ENCODE results near the gene GPR158. TPM values are rescaled to one million over a fixed set of nuclear protein-coding genes. Genes with fewer than 3 reads are reported as not detected.

Gene GPR158
- total RNA-seq, 2 donors from 2014 or later = 0.09 to 0.29 TPM

- Histone ChIP-seq H3K4me1 (ENCODE audit: control insufficient read depth, insufficient read depth, low read length) (peaks cover 8% of the 10 kb centered on the region), H3K9ac (ENCODE audit: extremely low read depth, low read length, poor library complexity, severe bottlenecking) (no peak overlapping the region), H3K4me3 (ENCODE audit: low read length) (no peak overlapping the region), H3K36me3 (ENCODE audit: control insufficient read depth, insufficient read depth, low read length) (no peaks in the 10 kb centered on the region), H3K9me3 (ENCODE audit: control insufficient read depth, low read length) (no peaks in the 10 kb centered on the region), H3K27ac (ENCODE audit: low read depth, low read length) (no peak overlapping the region), H3K27me3 (ENCODE audit: control insufficient read depth, insufficient read depth, low read length, poor library complexity, severe bottlenecking) (no peaks in the 10 kb centered on the region)
- H3K27me3 Mint-ChIP-seq (ENCODE audit: insufficient read depth) = no peaks in the 10 kb centered on the region
- no peak for DNase-seq
- no peaks in the 10 kb centered on the region for H3K36me3 Mint-ChIP-seq (ENCODE audit: low read depth)
- H3K4me1 Mint-ChIP-seq = peaks cover 24% of the 10 kb centered on the region
- H3K27ac Mint-ChIP-seq = no peak overlapping the region
- WGBS, 2 experiments (ENCODE audit: insufficient coverage in 1 of 2, insufficient read length in 1 of 2) = 86% methylated on average over 3 of the region's 3 CpGs; no CpG with 5 or more reads in 1 of the 2 experiments
- H3K9me3 Mint-ChIP-seq = no peaks in the 10 kb centered on the region
- no peak for TF ChIP-seq CTCF (conservative IDR thresholded peaks at IDR 0.05)
- H3K4me3 Mint-ChIP-seq = no peak overlapping the region
These were observed 329.5 kb downstream of the GPR158 start for GRCh38 chr10:25504306-25504705.

GRCh38 chr10:25504838-25505237, 330.0 kb downstream of the GPR158 start:
- Histone ChIP-seq H3K4me3 (ENCODE audit: low read length) (no peak overlapping the region), H3K27ac (ENCODE audit: low read depth, low read length) (no peak overlapping the region), H3K27me3 (ENCODE audit: control insufficient read depth, insufficient read depth, low read length, poor library complexity, severe bottlenecking) (no peaks in the 10 kb centered on the region), H3K9ac (ENCODE audit: extremely low read depth, low read length, poor library complexity, severe bottlenecking) (no peak overlapping the region), H3K9me3 (ENCODE audit: control insufficient read depth, low read length) (no peaks in the 10 kb centered on the region), H3K4me1 (ENCODE audit: control insufficient read depth, insufficient read depth, low read length) (peaks cover 8% of the 10 kb centered on the region), H3K36me3 (ENCODE audit: control insufficient read depth, insufficient read depth, low read length) (no peaks in the 10 kb centered on the region)
- no peak overlapping the region for H3K4me3 Mint-ChIP-seq
- H3K36me3 Mint-ChIP-seq (ENCODE audit: low read depth) = no peaks in the 10 kb centered on the region
- peaks cover 20% of the 10 kb centered on the region for H3K4me1 Mint-ChIP-seq
- no peak for TF ChIP-seq CTCF (conservative IDR thresholded peaks at IDR 0.05)
- WGBS, 2 experiments (ENCODE audit: insufficient coverage in 1 of 2, insufficient read length in 1 of 2) = 94% methylated on average over 2 of the region's 3 CpGs; no CpG with 5 or more reads in 1 of the 2 experiments
- DNase-seq = no peak
- H3K27me3 Mint-ChIP-seq (ENCODE audit: insufficient read depth) = no peaks in the 10 kb centered on the region
- H3K27ac Mint-ChIP-seq = no peak overlapping the region
- no peaks in the 10 kb centered on the region for H3K9me3 Mint-ChIP-seq

- no peak overlapping the region for H3K4me3 Mint-ChIP-seq
- Histone ChIP-seq H3K27me3 (ENCODE audit: control insufficient read depth, insufficient read depth, low read length, poor library complexity, severe bottlenecking) (no peaks in the 10 kb centered on the region), H3K36me3 (ENCODE audit: control insufficient read depth, insufficient read depth, low read length) (no peaks in the 10 kb centered on the region), H3K27ac (ENCODE audit: low read depth, low read length) (no peak overlapping the region), H3K9me3 (ENCODE audit: control insufficient read depth, low read length) (no peaks in the 10 kb centered on the region), H3K4me3 (ENCODE audit: low read length) (no peak overlapping the region), H3K4me1 (ENCODE audit: control insufficient read depth, insufficient read depth, low read length) (peaks cover 8% of the 10 kb centered on the region), H3K9ac (ENCODE audit: extremely low read depth, low read length, poor library complexity, severe bottlenecking) (no peak overlapping the region)
- no peaks in the 10 kb centered on the region for H3K27me3 Mint-ChIP-seq (ENCODE audit: insufficient read depth)
- WGBS, 2 experiments (ENCODE audit: insufficient coverage in 1 of 2, insufficient read length in 1 of 2) = 89% methylated on average over 2 to 3 of the region's 3 CpGs
- no peak for TF ChIP-seq CTCF (conservative IDR thresholded peaks at IDR 0.05)
- no peak for DNase-seq
- H3K36me3 Mint-ChIP-seq (ENCODE audit: low read depth) = no peaks in the 10 kb centered on the region
- no peak overlapping the region for H3K27ac Mint-ChIP-seq
- no peaks in the 10 kb centered on the region for H3K9me3 Mint-ChIP-seq
- peaks cover 20% of the 10 kb centered on the region for H3K4me1 Mint-ChIP-seq
These were observed 330.7 kb downstream of the GPR158 start for GRCh38 chr10:25505466-25505865.
